ENCODE measurements around the gene CHRM4.
A peak's percentile ranks its signal among the peaks of the same experiment; 100 is the strongest.
"Not testable (repeated sequence)": the region's sequence is repeated elsewhere in the genome, so short reads cannot be mapped to it uniquely, and the experiment has no call there.

The CHRM4 gene

GRCh38 chr11:46373787-46374740 lies 17.5 kb downstream of the CHRM4 start:
- Histone ChIP-seq H2BK15ac (ENCODE audit: low read depth, poor library complexity, severe bottlenecking) (no peak overlapping the region), H3K4me2 (ENCODE audit: low read length, poor library complexity, severe bottlenecking) (no peak overlapping the region), H2BK12ac (ENCODE audit: low read length in 2 of 2) (no peak overlapping the region), H3K9me3 (ENCODE audit: control insufficient read depth, low read length) (no peaks in the 10 kb centered on the region), H3K27ac (ENCODE audit: low read length, poor library complexity, severe bottlenecking) (no peak overlapping the region), H3K23ac (ENCODE audit: low read length in 2 of 2) (no peak overlapping the region), H3K36me3 (ENCODE audit: control insufficient read depth in 1 of 2, insufficient read depth in 2 of 2, low read depth in 1 of 2, low read length in 2 of 2) (peaks cover 45 to 91% of the 10 kb centered on the region in 2 experiments), H3K9ac (ENCODE audit: low read length) (no peak overlapping the region), H4K8ac (ENCODE audit: low read length) (no peak overlapping the region), H3K27me3 (ENCODE audit: control insufficient read depth in 1 of 2, insufficient read depth in 1 of 2, low read length in 2 of 2) (no peaks in the 10 kb centered on the region), H4K91ac (ENCODE audit: low read length) (peak overlapping the region; percentile 29), H3K14ac (ENCODE audit: low read length in 2 of 2) (no peak overlapping the region), H2BK5ac (ENCODE audit: low read depth, low read length, poor library complexity, severe bottlenecking) (no peak overlapping the region), H3K4me1 (ENCODE audit: control insufficient read depth, insufficient read depth, low read depth, low read length) (peaks cover 34% of the 10 kb centered on the region), H2AK5ac (ENCODE audit: low read length, severe bottlenecking) (no peak overlapping the region), H3K79me1 (replicated peaks; ENCODE audit: low read length, poor library complexity, severe bottlenecking) (peaks cover 19% of the 10 kb centered on the region), H2BK120ac (ENCODE audit: low read depth, low read length) (no peak overlapping the region), H3K4ac (ENCODE audit: low read depth in 1 of 2, low read length in 2 of 2) (no peak overlapping the region), H2AFZ (ENCODE audit: low read depth, low read length) (no peak overlapping the region), H3K18ac (ENCODE audit: low read depth in 1 of 2, low read length in 2 of 2) (no peak overlapping the region), H3K4me3 (ENCODE audit: insufficient read depth in 1 of 2, low read depth in 1 of 2, low read length in 2 of 2) (no peak overlapping the region)
- DNase-seq: no peak
- 86% methylated on average over 30 of the region's 30 CpGs for WGBS

GRCh38 chr11:46372501-46372900 lies 19.1 kb downstream of the CHRM4 start:
- not testable (repeated sequence) for H2BK120ac ChIP-seq (ENCODE audit: low read depth, low read length); H3K18ac ChIP-seq (ENCODE audit: low read depth in 1 of 2, low read length in 2 of 2); DNase-seq; H3K4ac ChIP-seq (ENCODE audit: low read depth in 1 of 2, low read length in 2 of 2); H3K23ac ChIP-seq (ENCODE audit: low read length in 2 of 2); H3K27me3 ChIP-seq (ENCODE audit: control insufficient read depth in 1 of 2, insufficient read depth in 1 of 2, low read length in 2 of 2); H3K4me2 ChIP-seq (ENCODE audit: low read length, poor library complexity, severe bottlenecking); H3K4me3 ChIP-seq (ENCODE audit: insufficient read depth in 1 of 2, low read depth in 1 of 2, low read length in 2 of 2); H2BK15ac ChIP-seq (ENCODE audit: low read depth, poor library complexity, severe bottlenecking); H3K9me3 ChIP-seq (ENCODE audit: control insufficient read depth, low read length); H2BK5ac ChIP-seq (ENCODE audit: low read depth, low read length, poor library complexity, severe bottlenecking); H3K14ac ChIP-seq (ENCODE audit: low read length in 2 of 2); H4K8ac ChIP-seq (ENCODE audit: low read length); H2AFZ ChIP-seq (ENCODE audit: low read depth, low read length); H2BK12ac ChIP-seq (ENCODE audit: low read length in 2 of 2); H2AK5ac ChIP-seq (ENCODE audit: low read length, severe bottlenecking); H3K27ac ChIP-seq (ENCODE audit: low read length, poor library complexity, severe bottlenecking); H3K9ac ChIP-seq (ENCODE audit: low read length); H4K91ac ChIP-seq (ENCODE audit: low read length)
- Histone ChIP-seq H3K4me1 (ENCODE audit: control insufficient read depth, insufficient read depth, low read depth, low read length) (peaks cover 32% of the 10 kb centered on the region), H3K36me3 (ENCODE audit: control insufficient read depth in 1 of 2, insufficient read depth in 2 of 2, low read depth in 1 of 2, low read length in 2 of 2) (peaks cover 45 to 85% of the 10 kb centered on the region in 2 experiments), H3K79me1 (replicated peaks; ENCODE audit: low read length, poor library complexity, severe bottlenecking) (peaks cover 24% of the 10 kb centered on the region)
- WGBS: 96% methylated on average over 15 of the region's 15 CpGs

GRCh38 chr11:46372086-46372485 lies 19.5 kb downstream of the CHRM4 start:
- Histone ChIP-seq H3K18ac (ENCODE audit: low read depth in 1 of 2, low read length in 2 of 2) (no peak overlapping the region), H2AK5ac (ENCODE audit: low read length, severe bottlenecking) (no peak overlapping the region), H2BK12ac (ENCODE audit: low read length in 2 of 2) (no peak overlapping the region), H3K36me3 (ENCODE audit: control insufficient read depth in 1 of 2, insufficient read depth in 2 of 2, low read depth in 1 of 2, low read length in 2 of 2) (peaks cover 45 to 84% of the 10 kb centered on the region in 2 experiments), H4K91ac (ENCODE audit: low read length) (no peak overlapping the region), H2BK120ac (ENCODE audit: low read depth, low read length) (no peak overlapping the region), H3K9ac (ENCODE audit: low read length) (no peak overlapping the region), H3K27me3 (ENCODE audit: control insufficient read depth in 1 of 2, insufficient read depth in 1 of 2, low read length in 2 of 2) (no peaks in the 10 kb centered on the region), H2BK15ac (ENCODE audit: low read depth, poor library complexity, severe bottlenecking) (no peak overlapping the region), H3K4me2 (ENCODE audit: low read length, poor library complexity, severe bottlenecking) (no peak overlapping the region), H3K79me1 (replicated peaks; ENCODE audit: low read length, poor library complexity, severe bottlenecking) (peaks cover 24% of the 10 kb centered on the region), H3K23ac (ENCODE audit: low read length in 2 of 2) (no peak overlapping the region), H3K9me3 (ENCODE audit: control insufficient read depth, low read length) (no peaks in the 10 kb centered on the region), H2AFZ (ENCODE audit: low read depth, low read length) (no peak overlapping the region), H3K4ac (ENCODE audit: low read depth in 1 of 2, low read length in 2 of 2) (no peak overlapping the region), H4K8ac (ENCODE audit: low read length) (no peak overlapping the region), H3K4me3 (ENCODE audit: insufficient read depth in 1 of 2, low read depth in 1 of 2, low read length in 2 of 2) (no peak overlapping the region), H3K14ac (ENCODE audit: low read length in 2 of 2) (no peak overlapping the region), H3K4me1 (ENCODE audit: control insufficient read depth, insufficient read depth, low read depth, low read length) (peaks cover 37% of the 10 kb centered on the region), H3K27ac (ENCODE audit: low read length, poor library complexity, severe bottlenecking) (no peak overlapping the region), H2BK5ac (ENCODE audit: low read depth, low read length, poor library complexity, severe bottlenecking) (no peak overlapping the region)
- DNase-seq: no peak
- WGBS: 92% methylated on average over 10 of the region's 10 CpGs

- WGBS: 91% methylated on average over 17 of the region's 19 CpGs
- H3K23ac ChIP-seq (ENCODE audit: low read length in 2 of 2); H3K18ac ChIP-seq (ENCODE audit: low read depth in 1 of 2, low read length in 2 of 2); H3K27me3 ChIP-seq (ENCODE audit: control insufficient read depth in 1 of 2, insufficient read depth in 1 of 2, low read length in 2 of 2); H3K4ac ChIP-seq (ENCODE audit: low read depth in 1 of 2, low read length in 2 of 2); H3K4me3 ChIP-seq (ENCODE audit: insufficient read depth in 1 of 2, low read depth in 1 of 2, low read length in 2 of 2); H3K14ac ChIP-seq (ENCODE audit: low read length in 2 of 2); H2BK120ac ChIP-seq (ENCODE audit: low read depth, low read length); H3K4me2 ChIP-seq (ENCODE audit: low read length, poor library complexity, severe bottlenecking); H3K27ac ChIP-seq (ENCODE audit: low read length, poor library complexity, severe bottlenecking); H2AK5ac ChIP-seq (ENCODE audit: low read length, severe bottlenecking); H3K9ac ChIP-seq (ENCODE audit: low read length); DNase-seq; H4K8ac ChIP-seq (ENCODE audit: low read length); H2BK5ac ChIP-seq (ENCODE audit: low read depth, low read length, poor library complexity, severe bottlenecking); H2BK15ac ChIP-seq (ENCODE audit: low read depth, poor library complexity, severe bottlenecking); H2BK12ac ChIP-seq (ENCODE audit: low read length in 2 of 2); H4K91ac ChIP-seq (ENCODE audit: low read length); H3K9me3 ChIP-seq (ENCODE audit: control insufficient read depth, low read length); H2AFZ ChIP-seq (ENCODE audit: low read depth, low read length): not testable (repeated sequence)
- Histone ChIP-seq H3K4me1 (ENCODE audit: control insufficient read depth, insufficient read depth, low read depth, low read length) (peaks cover 43% of the 10 kb centered on the region), H3K36me3 (ENCODE audit: control insufficient read depth in 1 of 2, insufficient read depth in 2 of 2, low read depth in 1 of 2, low read length in 2 of 2) (peaks cover 41 to 84% of the 10 kb centered on the region in 2 experiments), H3K79me1 (replicated peaks; ENCODE audit: low read length, poor library complexity, severe bottlenecking) (peaks cover 27% of the 10 kb centered on the region)
Observed at GRCh38 chr11:46371262-46371661, 20.3 kb downstream of the CHRM4 start.

Data from mesenchymal stem cell (in vitro differentiated cells and primary cell).